Measurements from ENCODE around the gene TRO. TPM values are rescaled to one million over a fixed set of nuclear protein-coding genes. Genes with fewer than 3 reads are reported as not detected.

Gene TRO
- total and polyA plus RNA-seq, 2 experiments from 2014 or later = 36.8 to 53.4 TPM

DNA sequence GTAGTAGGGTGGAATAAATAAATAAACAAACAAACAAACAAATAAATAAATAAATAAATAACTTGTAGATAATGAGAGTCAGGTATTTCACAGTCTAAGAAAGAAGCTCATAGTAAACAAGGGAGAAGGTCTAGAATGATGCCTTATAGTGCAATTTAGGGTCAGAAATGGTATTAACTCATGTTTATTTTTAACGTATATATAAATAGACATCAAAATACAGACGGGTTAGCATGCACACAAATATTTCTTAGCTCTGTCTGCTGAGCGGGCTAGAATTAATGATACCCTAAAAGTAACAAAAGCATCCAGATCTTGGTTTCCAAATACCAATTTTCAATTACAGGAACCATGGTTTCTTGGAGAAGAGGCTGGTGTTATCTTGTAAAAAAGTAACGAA is 56.8 kb downstream of the TRO start:
- H3K27me3 ChIP-seq (ENCODE audit: insufficient read depth) = no peaks in the 10 kb centered on the region
- TF ChIP-seq NANOG (IDR thresholded peaks at IDR 0.05; ENCODE audit: borderline replicate concordance) = no peak
- no peak for TF ChIP-seq ZNF331 (CRISPR knock-in tag; IDR thresholded peaks at IDR 0.05; ENCODE audit: low read depth)
- TF ChIP-seq, protein P1, sequence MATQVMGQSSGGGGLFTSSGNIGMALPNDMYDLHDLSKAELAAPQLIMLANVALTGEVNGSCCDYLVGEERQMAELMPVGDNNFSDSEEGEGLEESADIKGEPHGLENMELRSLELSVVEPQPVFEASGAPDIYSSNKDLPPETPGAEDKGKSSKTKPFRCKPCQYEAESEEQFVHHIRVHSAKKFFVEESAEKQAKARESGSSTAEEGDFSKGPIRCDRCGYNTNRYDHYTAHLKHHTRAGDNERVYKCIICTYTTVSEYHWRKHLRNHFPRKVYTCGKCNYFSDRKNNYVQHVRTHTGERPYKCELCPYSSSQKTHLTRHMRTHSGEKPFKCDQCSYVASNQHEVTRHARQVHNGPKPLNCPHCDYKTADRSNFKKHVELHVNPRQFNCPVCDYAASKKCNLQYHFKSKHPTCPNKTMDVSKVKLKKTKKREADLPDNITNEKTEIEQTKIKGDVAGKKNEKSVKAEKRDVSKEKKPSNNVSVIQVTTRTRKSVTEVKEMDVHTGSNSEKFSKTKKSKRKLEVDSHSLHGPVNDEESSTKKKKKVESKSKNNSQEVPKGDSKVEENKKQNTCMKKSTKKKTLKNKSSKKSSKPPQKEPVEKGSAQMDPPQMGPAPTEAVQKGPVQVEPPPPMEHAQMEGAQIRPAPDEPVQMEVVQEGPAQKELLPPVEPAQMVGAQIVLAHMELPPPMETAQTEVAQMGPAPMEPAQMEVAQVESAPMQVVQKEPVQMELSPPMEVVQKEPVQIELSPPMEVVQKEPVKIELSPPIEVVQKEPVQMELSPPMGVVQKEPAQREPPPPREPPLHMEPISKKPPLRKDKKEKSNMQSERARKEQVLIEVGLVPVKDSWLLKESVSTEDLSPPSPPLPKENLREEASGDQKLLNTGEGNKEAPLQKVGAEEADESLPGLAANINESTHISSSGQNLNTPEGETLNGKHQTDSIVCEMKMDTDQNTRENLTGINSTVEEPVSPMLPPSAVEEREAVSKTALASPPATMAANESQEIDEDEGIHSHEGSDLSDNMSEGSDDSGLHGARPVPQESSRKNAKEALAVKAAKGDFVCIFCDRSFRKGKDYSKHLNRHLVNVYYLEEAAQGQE (IDR thresholded peaks at IDR 0.05; ENCODE audit: unreplicated experiment) = no peak
- TF ChIP-seq CREB1 (CRISPR knock-in tag; IDR thresholded peaks at IDR 0.05; ENCODE audit: low read depth) = no peak
- TF ChIP-seq, protein P2, sequence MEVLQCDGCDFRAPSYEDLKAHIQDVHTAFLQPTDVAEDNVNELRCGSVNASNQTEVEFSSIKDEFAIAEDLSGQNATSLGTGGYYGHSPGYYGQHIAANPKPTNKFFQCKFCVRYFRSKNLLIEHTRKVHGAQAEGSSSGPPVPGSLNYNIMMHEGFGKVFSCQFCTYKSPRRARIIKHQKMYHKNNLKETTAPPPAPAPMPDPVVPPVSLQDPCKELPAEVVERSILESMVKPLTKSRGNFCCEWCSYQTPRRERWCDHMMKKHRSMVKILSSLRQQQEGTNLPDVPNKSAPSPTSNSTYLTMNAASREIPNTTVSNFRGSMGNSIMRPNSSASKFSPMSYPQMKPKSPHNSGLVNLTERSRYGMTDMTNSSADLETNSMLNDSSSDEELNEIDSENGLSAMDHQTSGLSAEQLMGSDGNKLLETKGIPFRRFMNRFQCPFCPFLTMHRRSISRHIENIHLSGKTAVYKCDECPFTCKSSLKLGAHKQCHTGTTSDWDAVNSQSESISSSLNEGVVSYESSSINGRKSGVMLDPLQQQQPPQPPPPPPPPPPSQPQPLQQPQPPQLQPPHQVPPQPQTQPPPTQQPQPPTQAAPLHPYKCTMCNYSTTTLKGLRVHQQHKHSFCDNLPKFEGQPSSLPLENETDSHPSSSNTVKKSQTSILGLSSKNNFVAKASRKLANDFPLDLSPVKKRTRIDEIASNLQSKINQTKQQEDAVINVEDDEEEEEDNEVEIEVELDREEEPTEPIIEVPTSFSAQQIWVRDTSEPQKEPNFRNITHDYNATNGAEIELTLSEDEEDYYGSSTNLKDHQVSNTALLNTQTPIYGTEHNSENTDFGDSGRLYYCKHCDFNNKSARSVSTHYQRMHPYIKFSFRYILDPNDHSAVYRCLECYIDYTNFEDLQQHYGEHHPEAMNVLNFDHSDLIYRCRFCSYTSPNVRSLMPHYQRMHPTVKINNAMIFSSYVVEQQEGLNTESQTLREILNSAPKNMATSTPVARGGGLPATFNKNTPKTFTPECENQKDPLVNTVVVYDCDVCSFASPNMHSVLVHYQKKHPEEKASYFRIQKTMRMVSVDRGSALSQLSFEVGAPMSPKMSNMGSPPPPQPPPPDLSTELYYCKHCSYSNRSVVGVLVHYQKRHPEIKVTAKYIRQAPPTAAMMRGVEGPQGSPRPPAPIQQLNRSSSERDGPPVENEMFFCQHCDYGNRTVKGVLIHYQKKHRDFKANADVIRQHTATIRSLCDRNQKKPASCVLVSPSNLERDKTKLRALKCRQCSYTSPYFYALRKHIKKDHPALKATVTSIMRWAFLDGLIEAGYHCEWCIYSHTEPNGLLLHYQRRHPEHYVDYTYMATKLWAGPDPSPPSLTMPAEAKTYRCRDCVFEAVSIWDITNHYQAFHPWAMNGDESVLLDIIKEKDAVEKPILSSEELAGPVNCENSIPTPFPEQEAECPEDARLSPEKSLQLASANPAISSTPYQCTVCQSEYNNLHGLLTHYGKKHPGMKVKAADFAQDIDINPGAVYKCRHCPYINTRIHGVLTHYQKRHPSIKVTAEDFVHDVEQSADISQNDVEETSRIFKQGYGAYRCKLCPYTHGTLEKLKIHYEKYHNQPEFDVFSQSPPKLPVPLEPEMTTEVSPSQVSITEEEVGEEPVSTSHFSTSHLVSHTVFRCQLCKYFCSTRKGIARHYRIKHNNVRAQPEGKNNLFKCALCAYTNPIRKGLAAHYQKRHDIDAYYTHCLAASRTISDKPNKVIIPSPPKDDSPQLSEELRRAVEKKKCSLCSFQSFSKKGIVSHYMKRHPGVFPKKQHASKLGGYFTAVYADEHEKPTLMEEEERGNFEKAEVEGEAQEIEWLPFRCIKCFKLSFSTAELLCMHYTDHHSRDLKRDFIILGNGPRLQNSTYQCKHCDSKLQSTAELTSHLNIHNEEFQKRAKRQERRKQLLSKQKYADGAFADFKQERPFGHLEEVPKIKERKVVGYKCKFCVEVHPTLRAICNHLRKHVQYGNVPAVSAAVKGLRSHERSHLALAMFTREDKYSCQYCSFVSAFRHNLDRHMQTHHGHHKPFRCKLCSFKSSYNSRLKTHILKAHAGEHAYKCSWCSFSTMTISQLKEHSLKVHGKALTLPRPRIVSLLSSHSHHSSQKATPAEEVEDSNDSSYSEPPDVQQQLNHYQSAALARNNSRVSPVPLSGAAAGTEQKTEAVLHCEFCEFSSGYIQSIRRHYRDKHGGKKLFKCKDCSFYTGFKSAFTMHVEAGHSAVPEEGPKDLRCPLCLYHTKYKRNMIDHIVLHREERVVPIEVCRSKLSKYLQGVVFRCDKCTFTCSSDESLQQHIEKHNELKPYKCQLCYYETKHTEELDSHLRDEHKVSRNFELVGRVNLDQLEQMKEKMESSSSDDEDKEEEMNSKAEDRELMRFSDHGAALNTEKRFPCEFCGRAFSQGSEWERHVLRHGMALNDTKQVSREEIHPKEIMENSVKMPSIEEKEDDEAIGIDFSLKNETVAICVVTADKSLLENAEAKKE (CRISPR knock-in tag; IDR thresholded peaks at IDR 0.05) = no peak
- TF ChIP-seq, protein P3, sequence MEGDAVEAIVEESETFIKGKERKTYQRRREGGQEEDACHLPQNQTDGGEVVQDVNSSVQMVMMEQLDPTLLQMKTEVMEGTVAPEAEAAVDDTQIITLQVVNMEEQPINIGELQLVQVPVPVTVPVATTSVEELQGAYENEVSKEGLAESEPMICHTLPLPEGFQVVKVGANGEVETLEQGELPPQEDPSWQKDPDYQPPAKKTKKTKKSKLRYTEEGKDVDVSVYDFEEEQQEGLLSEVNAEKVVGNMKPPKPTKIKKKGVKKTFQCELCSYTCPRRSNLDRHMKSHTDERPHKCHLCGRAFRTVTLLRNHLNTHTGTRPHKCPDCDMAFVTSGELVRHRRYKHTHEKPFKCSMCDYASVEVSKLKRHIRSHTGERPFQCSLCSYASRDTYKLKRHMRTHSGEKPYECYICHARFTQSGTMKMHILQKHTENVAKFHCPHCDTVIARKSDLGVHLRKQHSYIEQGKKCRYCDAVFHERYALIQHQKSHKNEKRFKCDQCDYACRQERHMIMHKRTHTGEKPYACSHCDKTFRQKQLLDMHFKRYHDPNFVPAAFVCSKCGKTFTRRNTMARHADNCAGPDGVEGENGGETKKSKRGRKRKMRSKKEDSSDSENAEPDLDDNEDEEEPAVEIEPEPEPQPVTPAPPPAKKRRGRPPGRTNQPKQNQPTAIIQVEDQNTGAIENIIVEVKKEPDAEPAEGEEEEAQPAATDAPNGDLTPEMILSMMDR (conservative IDR thresholded peaks at IDR 0.05; ENCODE audit: low read depth in 2 of 2) = no peak
- TF ChIP-seq JUNB (IDR thresholded peaks at IDR 0.05; ENCODE audit: unreplicated experiment) = no peak
- no peak for TF ChIP-seq ZNF114 (CRISPR knock-in tag; IDR thresholded peaks at IDR 0.05)
- TF ChIP-seq, protein P4, sequence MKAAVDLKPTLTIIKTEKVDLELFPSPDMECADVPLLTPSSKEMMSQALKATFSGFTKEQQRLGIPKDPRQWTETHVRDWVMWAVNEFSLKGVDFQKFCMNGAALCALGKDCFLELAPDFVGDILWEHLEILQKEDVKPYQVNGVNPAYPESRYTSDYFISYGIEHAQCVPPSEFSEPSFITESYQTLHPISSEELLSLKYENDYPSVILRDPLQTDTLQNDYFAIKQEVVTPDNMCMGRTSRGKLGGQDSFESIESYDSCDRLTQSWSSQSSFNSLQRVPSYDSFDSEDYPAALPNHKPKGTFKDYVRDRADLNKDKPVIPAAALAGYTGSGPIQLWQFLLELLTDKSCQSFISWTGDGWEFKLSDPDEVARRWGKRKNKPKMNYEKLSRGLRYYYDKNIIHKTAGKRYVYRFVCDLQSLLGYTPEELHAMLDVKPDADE (IDR thresholded peaks at IDR 0.05) = no peak
- TF ChIP-seq EZH2 (IDR thresholded peaks at IDR 0.05; ENCODE audit: low read depth, unreplicated experiment) = no peak
- Mint-ChIP-seq H3K36me3 (ENCODE audit: low read depth) (no peaks in the 10 kb centered on the region), H3K27ac (no peak overlapping the region), H3K4me3 (no peak overlapping the region), H3K27me3 (ENCODE audit: insufficient read depth, low read depth, poor library complexity) (no peaks in the 10 kb centered on the region), H3K9me3 (peaks cover 4% of the 10 kb centered on the region; the same call in 2 of the 3 replicates), H3K4me1 (no peaks in the 10 kb centered on the region)
- no peak overlapping the region for H3K4me3 ChIP-seq
- H3K27ac ChIP-seq (ENCODE audit: low read depth) = no peak overlapping the region
- no peak overlapping the region for H3K4me2 ChIP-seq
- no peaks in the 10 kb centered on the region for H3K4me1 ChIP-seq (ENCODE audit: insufficient read depth)
- DNase-seq (ENCODE audit: low spot score) (no peak), ATAC-seq (no peak)
- no peaks in the 10 kb centered on the region for H4K20me1 ChIP-seq (replicated peaks; ENCODE audit: insufficient read depth)
- H2AFZ ChIP-seq = no peak overlapping the region
- no peaks in the 10 kb centered on the region for H3K9me2 ChIP-seq (ENCODE audit: insufficient read depth)
- H3F3A ChIP-seq (replicated peaks; ENCODE audit: low read depth) = no peaks in the 10 kb centered on the region
- H3K36me3 ChIP-seq (ENCODE audit: insufficient read depth) = no peaks in the 10 kb centered on the region
- H3K79me2 ChIP-seq (replicated peaks; ENCODE audit: insufficient read depth) = no peaks in the 10 kb centered on the region

Measured in GM23338 (cell line).